Stimulated activated naive CD4-positive, alpha-beta T cell treated with Interleukin-2 at 50 U/mL for 16 hours (primary cell): Measurements from ENCODE around the gene CD81.

ENCODE experiments used
- DNase-seq: peaks from one replicate; lab custom pipeline; 2025; lab: John Stamatoyannopoulos, UW

CD81 gene

GRCh38 chr11:2421996-2422395 is 44.9 kb downstream of the CD81 start:
- no peak for DNase-seq

- DNase-seq, result no peak
These were observed 45.5 kb downstream of the CD81 start for GRCh38 chr11:2422461-2423156.

- no peak for DNase-seq
These were observed 46.3 kb downstream of the CD81 start for GRCh38 chr11:2423157-2424025.

GRCh38 chr11:2424811-2425495 is 47.8 kb downstream of the CD81 start:
- DNase-seq, result no peak

- DNase-seq, result no peak
These were observed 48.4 kb downstream of the CD81 start for GRCh38 chr11:2425506-2425905.

- no peak for DNase-seq
These were observed 49.1 kb downstream of the CD81 start for GRCh38 chr11:2426221-2426620.

GRCh38 chr11:2426826-2427521 is 49.9 kb downstream of the CD81 start:
- DNase-seq, result no peak

- DNase-seq, result no peak
These were observed 50.7 kb downstream of the CD81 start for GRCh38 chr11:2427721-2428321.

- DNase-seq, result peak; percentile 78
These were observed 51.2 kb downstream of the CD81 start for GRCh38 chr11:2428322-2428795.

- DNase-seq, result no peak
These were observed 54.3 kb downstream of the CD81 start for GRCh38 chr11:2431395-2431794.

- DNase-seq, result no peak
These were observed 55.1 kb downstream of the CD81 start for GRCh38 chr11:2432171-2432621.

GRCh38 chr11:2432628-2433071 is 55.5 kb downstream of the CD81 start:
- DNase-seq, result no peak

GRCh38 chr11:2433106-2433925 is 56.2 kb downstream of the CD81 start:
- DNase-seq, result no peak

- DNase-seq, result no peak
These were observed 56.9 kb downstream of the CD81 start for GRCh38 chr11:2434008-2434407.

GRCh38 chr11:2434506-2435255 is 57.6 kb downstream of the CD81 start:
- no peak for DNase-seq

- no peak for DNase-seq
These were observed 58.3 kb downstream of the CD81 start for GRCh38 chr11:2435288-2436012.

- no peak for DNase-seq
These were observed 59.0 kb downstream of the CD81 start for GRCh38 chr11:2436013-2436520.

GRCh38 chr11:2436521-2437031 is 59.5 kb downstream of the CD81 start:
- DNase-seq, result no peak

- DNase-seq, result no peak
These were observed 60.4 kb downstream of the CD81 start for GRCh38 chr11:2437516-2437915.
